Lower lobe of right lung (tissue), 2 donors: ENCODE data around the gene PDZD7. TPM values are rescaled to one million over a fixed set of nuclear protein-coding genes. Genes with fewer than 3 reads are reported as not detected.

Experiments used
- ATAC-seq, 2 donors: fragments of 200-7000 bp; cut with Tn5 transposase; one replicate each; pipeline ENCODE4 v1.9.1; 2020 to 2022; ENCODE audit warnings: mild to moderate bottlenecking in 2 of 2, moderate library complexity in 2 of 2
- DNase-seq: peaks from one replicate; pipeline ENCODE4 v3.0.0-alpha.2; 2020
- H3K27ac ChIP-seq: fragments of 200-600 bp; one replicate; pipeline ENCODE4 v1.8.0; 2022
- H3K27me3 ChIP-seq: fragments of 200-600 bp; one replicate; pipeline ENCODE4 v1.8.0; 2022; ENCODE audit warnings: low read depth
- H3K36me3 ChIP-seq: fragments of 200-600 bp; one replicate; pipeline ENCODE4 v1.8.0; 2022; ENCODE audit warnings: mild to moderate bottlenecking
- H3K4me1 ChIP-seq: fragments of 200-600 bp; one replicate; pipeline ENCODE4 v1.8.0; 2022
- H3K4me3 ChIP-seq: fragments of 200-600 bp; one replicate; pipeline ENCODE4 v1.8.0; 2022; ENCODE audit warnings: mild to moderate bottlenecking
- H3K9me3 ChIP-seq: fragments of 200-600 bp; one replicate; pipeline ENCODE4 v1.8.0; 2022
- CTCF ChIP-seq: fragments of 200-600 bp; IDR thresholded peaks from one replicate; pipeline ENCODE4 v1.8.0; 2022; ENCODE audit warnings: antibody characterized with exemption, mild to moderate bottlenecking
- intact Hi-C: fragments of 100-400 bp; cut with DNase I; formaldehyde crosslinking; loops from one replicate; pipeline ENCODE4 v1.11.0; 2022
- total RNA-seq: library from RNA; stranded (reverse); fragmentation: NEBNext Ultra II Directional; extraction: Animal tissue kit (Norgen Biotek cat#: 25700); gene quantifications from one replicate; pipeline ENCODE4 v1.2.1, GENCODE V29; 2021
- donor health status: DM: no; HTN: yes; CAD: no; lungs with severe emphysema.

PDZD7 gene
- total RNA-seq, 1 donor from 2014 or later: 1.6 TPM

GRCh38 chr10:101031796-101032636 lies 1.1 kb upstream of the PDZD7 start:
- Histone ChIP-seq H3K9me3 (no peaks in the 10 kb centered on the region), H3K4me1 (peaks cover 20% of the 10 kb centered on the region), H3K27ac (peak overlapping the region; percentile 99), H3K27me3 (no peaks in the 10 kb centered on the region), H3K36me3 (peaks cover 26% of the 10 kb centered on the region), H3K4me3 (peak overlapping the region; percentile 83)
- DNase-seq: peak; percentile 91
- TF ChIP-seq CTCF: no peak
- ATAC-seq: peak; percentile 80 to 83
- intact Hi-C loops: no loop called here

GRCh38 chr10:101030496-101031127 lies 317 bp downstream of the PDZD7 start:
- DNase-seq (no peak), ATAC-seq (no peak)
- Histone ChIP-seq H3K4me1 (peaks cover 20% of the 10 kb centered on the region), H3K27ac (peak overlapping the region; percentile 99), H3K27me3 (no peaks in the 10 kb centered on the region), H3K4me3 (peak overlapping the region; percentile 83), H3K9me3 (no peaks in the 10 kb centered on the region), H3K36me3 (peaks cover 12% of the 10 kb centered on the region)
- TF ChIP-seq CTCF: no peak
- intact Hi-C loops: no loop called here

- intact Hi-C loops: no loop called here
- Histone ChIP-seq H3K4me1 (peaks cover 20% of the 10 kb centered on the region), H3K9me3 (no peaks in the 10 kb centered on the region), H3K27me3 (no peaks in the 10 kb centered on the region), H3K27ac (no peak overlapping the region), H3K4me3 (no peak overlapping the region), H3K36me3 (peaks cover 3% of the 10 kb centered on the region)
- DNase-seq: no peak
- no peak for ATAC-seq
- TF ChIP-seq CTCF: no peak
Observed at GRCh38 chr10:101029520-101030295, 1.2 kb downstream of the PDZD7 start.

GRCh38 chr10:101028446-101029337 lies 2.2 kb downstream of the PDZD7 start:
- H3K9me3 ChIP-seq: no peaks in the 10 kb centered on the region
- intact Hi-C loops: no loop called here
- ATAC-seq (no peak), DNase-seq (no peak)
- H3K4me3 ChIP-seq: no peak overlapping the region
- H3K36me3 ChIP-seq: no peaks in the 10 kb centered on the region
- H3K27ac ChIP-seq: no peak overlapping the region
- TF ChIP-seq CTCF: no peak
- H3K4me1 ChIP-seq: peaks cover 17% of the 10 kb centered on the region
- no peaks in the 10 kb centered on the region for H3K27me3 ChIP-seq
